ENCODE results near the gene MZT2B. TPM values are rescaled to one million over a fixed set of nuclear protein-coding genes. Genes with fewer than 3 reads are reported as not detected.
"Not testable (repeated sequence)": the region's sequence is repeated elsewhere in the genome, so short reads cannot be mapped to it uniquely, and the experiment has no call there.

Gene MZT2B
- total RNA-seq, 1 donor from 2014 or later = 59.7 TPM

- DNase-seq = not testable (repeated sequence)
Measured at GRCh38 chr2:130219147-130219546, 37.1 kb downstream of the MZT2B start.

GRCh38 chr2:130220505-130220904 is 38.4 kb downstream of the MZT2B start:
- not testable (repeated sequence) for DNase-seq

DNA sequence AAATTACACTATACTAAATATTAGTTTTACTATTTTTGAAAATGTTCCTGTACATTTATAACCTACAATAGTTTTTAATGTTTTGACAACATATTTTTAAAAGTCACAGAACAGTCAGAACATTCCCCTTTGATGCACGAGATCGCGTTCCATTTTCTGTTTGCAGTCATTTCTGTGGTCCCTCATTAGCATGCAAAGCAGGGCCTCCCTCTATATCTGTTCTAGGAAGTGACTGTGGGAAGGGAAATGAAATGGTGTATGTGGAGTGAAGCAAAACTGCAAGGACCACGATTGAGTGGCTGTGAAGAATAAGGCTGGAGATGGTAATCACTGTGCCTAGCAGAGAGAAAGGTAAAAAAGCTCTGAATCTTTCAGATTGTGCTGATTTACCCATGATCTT is 40.5 kb downstream of the MZT2B start:
- not testable (repeated sequence) for DNase-seq

GRCh38 chr2:130228005-130228404 is 45.9 kb downstream of the MZT2B start:
- DNase-seq = not testable (repeated sequence)

DNA sequence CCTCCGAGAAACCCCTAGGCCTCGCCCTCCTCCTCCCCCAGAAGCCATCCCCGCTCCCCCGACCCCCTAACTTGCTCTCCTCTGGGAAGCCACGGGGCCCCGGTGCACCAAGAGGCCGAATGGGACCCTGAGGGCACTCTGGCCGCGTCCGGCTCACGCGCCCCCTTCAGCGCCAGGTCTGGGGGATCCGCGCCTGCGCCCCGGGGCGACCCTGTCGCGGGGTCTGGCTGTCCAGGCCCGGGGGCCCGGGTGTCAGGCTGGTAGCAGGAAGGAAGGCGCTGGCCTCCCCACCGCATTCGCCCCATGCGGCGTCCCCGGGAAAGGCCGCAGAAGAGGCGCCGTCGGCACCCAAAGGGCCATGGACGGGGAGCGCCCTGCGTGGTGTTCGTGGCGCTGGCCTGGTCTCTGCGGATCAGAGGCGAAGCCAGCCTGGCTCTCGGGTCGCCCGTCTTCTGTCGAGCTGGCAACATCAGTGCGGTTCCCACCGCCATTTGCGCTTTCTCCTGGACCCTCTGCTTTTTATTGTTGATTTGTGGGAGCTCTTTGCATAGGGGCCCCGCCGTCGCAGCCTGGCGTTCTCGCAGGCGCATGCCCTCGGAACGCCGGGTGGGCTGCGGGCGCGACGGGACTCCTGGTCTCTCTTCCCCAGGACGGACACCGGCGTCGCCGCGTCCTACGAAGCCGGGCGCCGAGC is 46.6 kb downstream of the MZT2B start:
- not testable (repeated sequence) for DNase-seq

DNA sequence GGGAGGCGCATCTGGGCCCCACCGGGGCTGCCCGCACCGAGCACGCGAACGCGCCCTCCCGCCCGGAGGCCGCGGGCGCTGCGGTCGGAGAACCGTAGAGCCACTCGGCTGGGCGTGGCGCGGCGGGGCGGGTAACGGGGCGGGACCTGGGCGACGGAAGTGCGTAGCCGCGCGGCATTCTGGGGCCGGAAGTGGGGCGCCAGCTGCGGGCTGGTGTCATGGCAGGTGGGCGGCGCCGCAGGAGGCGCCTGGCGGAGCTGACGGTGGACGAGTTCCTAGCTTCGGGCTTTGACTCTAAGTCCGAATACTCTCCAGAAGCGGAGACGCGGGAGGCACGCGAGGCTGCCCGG is 47.1 kb downstream of the MZT2B start:
- DNase-seq = not testable (repeated sequence)

DNA sequence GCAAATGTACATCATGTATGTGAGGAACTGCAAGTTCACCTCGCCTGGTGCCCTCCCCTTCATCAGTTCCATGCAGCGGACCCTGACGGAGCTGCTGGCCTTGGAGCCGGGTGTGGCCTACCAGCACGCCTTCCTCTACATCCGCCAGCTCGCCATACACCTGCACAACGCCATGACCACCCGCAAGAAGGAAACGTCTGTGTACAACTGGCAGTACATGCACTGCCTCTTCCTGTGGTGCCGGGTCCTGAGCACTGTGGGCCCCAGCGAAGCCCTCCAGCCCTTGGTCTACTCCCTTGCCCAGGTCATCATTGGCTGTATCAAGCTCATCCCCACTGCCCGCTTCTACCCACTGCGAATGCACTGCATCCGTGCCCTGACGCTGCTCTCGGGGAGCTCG is 48.3 kb downstream of the MZT2B start:
- not testable (repeated sequence) for DNase-seq

DNA sequence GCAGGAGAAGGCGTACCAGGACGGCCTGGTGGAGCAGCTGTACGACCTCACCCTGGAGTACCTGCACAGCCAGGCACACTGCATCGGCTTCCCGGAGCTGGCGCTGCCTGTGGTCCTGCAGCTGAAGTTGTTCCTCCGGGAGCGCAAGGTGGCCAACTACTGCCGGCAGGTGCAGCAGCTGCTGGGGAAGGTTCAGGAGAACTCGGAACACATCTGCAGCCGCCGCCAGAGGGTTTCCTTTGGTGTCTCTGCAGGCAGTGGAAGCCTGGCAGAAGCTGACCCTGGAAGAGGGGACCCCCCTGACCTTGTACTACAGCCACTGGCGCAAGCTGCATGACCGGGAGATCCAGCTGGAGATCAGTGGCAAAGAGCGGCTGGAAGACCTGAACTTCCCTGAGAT is 48.8 kb downstream of the MZT2B start:
- not testable (repeated sequence) for DNase-seq

DNA sequence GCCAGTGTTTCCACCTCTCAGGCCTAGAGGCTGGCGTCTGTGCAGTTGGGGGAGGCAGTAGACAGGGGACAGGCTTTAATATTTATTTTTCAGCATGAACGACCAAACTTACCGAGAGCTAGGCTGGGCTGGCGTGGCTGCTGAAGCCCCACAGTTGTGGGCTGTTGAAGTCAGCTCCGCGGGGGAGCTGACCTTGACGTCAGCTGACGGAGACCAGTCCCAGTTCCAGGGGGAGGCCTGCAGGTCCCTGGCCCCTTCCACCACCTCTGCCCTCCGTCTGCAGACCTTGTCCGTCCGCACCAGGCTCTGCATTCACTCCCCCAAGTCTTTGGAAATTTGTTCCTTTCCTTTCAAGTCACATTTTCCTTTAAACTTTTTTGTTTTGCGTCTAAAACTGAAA is 49.6 kb downstream of the MZT2B start:
- DNase-seq = no peak

DNA sequence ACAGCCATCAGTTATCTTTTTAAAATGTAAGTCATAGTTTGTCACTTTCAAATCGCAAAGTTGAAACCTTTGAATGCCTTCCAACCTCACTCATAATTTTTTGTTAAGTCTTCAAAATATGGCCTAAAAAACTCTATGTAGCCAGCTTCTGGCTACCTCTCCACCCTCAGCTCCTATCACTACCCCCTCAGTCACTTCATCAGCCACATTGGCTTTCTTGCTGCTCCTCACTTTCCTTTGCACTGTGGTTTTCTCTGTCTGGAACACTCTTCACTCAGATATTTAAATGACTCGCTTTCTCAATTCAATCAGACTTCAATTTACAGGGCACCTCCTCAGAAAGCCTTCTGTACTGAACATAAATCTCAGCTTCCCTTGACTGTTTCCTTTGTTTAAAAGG is 51.0 kb downstream of the MZT2B start:
- DNase-seq = not testable (repeated sequence)

- DNase-seq = not testable (repeated sequence)
Measured at GRCh38 chr2:130239581-130239980, 57.5 kb downstream of the MZT2B start.

Other genes with a start within 250 kb of the MZT2B start
- gene RAB6C, start 202.6 kb upstream of the MZT2B start, total RNA-seq = not detected
- not detected for gene POTEF, start 53.0 kb upstream of the MZT2B start, total RNA-seq
- gene CCDC74B, start 37.1 kb upstream of the MZT2B start, total RNA-seq = 3.1 TPM
- 18.1 TPM for gene SMPD4, start 660 bp upstream of the MZT2B start, total RNA-seq
- not detected for gene TUBA3E, start 16.2 kb downstream of the MZT2B start, total RNA-seq
- gene IMP4, start 160.6 kb downstream of the MZT2B start, total RNA-seq = 33.0 TPM
- gene PTPN18, start 173.8 kb downstream of the MZT2B start, total RNA-seq = 12.9 TPM

Measured in skin of body (tissue), 2 donors.